PC-9 (cell line): Measurements from ENCODE around the gene LRFN4.

Experiments
- EZH2 ChIP-seq: fragments of 200-600 bp; sonication (generic); IDR thresholded peaks from 2 replicates; pipeline ENCODE4 v1.8.0; 2017; ENCODE audit warnings: antibody characterized with exemption, low read depth
- TF ChIP-seq, protein P1 (sequence below): fragments of 200-600 bp; sonication (generic); conservative IDR thresholded peaks from 2 replicates; pipeline ENCODE4 v1.6.1; 2017; ENCODE audit warnings: mixed run types, antibody characterized with exemption, mild to moderate bottlenecking, moderate library complexity

GRCh38 chr11:66818231-66818955, 38.5 kb upstream of the LRFN4 start:
- TF ChIP-seq, protein P1, sequence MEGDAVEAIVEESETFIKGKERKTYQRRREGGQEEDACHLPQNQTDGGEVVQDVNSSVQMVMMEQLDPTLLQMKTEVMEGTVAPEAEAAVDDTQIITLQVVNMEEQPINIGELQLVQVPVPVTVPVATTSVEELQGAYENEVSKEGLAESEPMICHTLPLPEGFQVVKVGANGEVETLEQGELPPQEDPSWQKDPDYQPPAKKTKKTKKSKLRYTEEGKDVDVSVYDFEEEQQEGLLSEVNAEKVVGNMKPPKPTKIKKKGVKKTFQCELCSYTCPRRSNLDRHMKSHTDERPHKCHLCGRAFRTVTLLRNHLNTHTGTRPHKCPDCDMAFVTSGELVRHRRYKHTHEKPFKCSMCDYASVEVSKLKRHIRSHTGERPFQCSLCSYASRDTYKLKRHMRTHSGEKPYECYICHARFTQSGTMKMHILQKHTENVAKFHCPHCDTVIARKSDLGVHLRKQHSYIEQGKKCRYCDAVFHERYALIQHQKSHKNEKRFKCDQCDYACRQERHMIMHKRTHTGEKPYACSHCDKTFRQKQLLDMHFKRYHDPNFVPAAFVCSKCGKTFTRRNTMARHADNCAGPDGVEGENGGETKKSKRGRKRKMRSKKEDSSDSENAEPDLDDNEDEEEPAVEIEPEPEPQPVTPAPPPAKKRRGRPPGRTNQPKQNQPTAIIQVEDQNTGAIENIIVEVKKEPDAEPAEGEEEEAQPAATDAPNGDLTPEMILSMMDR = no peak
- TF ChIP-seq EZH2 = no peak
